ENCODE measurements around the gene CHD6.
"Not testable (repeated sequence)": the region's sequence is repeated elsewhere in the genome, so short reads cannot be mapped to it uniquely, and the experiment has no call there.

The CHD6 gene

DNA sequence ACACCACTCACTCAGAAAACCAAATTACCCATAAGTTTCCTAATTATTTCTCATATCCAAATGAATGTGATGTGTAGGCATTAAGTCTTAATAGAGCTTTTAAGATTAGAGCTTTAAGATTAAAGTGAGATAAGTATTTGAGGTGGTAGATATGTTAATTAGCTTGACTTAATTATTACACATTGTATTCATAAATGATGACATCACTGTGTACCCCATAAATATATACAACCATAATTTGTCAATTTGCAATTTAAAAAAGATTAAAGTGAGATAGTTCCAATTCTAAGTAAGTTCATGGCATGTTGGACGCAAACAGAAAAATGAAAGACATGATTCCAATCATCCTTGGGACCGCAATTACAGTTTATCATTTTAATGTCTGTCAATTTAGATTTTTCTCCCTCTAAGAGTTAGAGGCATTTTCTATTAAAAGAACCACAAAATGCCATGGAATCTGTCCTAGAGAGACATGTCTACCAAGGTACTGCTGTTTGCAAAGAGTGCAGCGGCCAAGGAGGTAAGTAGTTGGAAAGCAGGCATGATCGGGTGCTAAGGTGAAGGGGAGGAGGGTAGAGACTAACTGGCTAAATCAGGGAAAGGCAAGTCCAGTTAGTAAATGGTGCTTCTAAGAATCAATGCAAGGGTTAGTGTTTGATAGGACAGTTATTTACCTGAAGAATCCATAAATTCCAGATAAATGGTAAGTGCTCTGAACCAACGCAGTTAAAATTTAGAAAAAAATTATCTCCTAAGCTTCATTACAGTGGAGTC lies 65.7 kb downstream of the CHD6 start:
- TF ChIP-seq POLR2A (IDR thresholded peaks at IDR 0.05; ENCODE audit: low read depth, low read length) (no peak), TAF1 (IDR thresholded peaks at IDR 0.05; ENCODE audit: borderline replicate concordance, low read depth, low read length) (no peak), POLR2AphosphoS5 (IDR thresholded peaks at IDR 0.05; ENCODE audit: low read depth, low read length) (no peak)
- DNase-seq (ENCODE audit: insufficient read length): no peak
- no peak for FAIRE-seq

DNA sequence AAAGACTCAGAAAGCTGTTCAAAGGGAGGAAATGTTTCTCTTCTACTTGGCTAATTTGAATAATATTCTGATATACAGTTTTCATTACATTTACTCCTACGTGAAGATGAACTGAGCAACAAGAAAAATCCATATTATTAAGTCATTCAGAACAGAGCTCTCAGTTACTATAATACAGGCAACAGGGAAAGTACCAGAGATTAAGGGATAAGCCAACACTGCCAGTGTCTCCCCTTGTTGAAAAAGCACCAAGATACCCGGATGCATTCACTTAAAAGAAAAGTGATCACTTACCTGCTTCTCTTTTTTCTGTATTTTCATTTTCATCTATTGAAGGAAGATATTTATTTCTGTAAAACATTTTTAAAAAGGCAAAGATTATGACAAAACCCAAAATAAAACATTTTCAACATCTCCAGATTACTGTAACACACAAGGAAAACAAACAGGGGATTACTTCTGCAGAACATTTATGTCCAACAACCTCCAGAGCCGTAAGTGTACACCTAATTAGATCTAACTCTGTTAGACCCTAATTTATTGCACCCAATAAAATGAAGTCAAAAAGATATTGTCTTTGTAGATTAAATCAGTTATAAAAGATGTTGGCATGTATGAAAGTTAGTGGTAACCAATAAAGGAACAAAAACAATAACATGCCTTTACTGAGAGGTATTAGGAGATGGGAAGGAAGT lies 67.0 kb downstream of the CHD6 start:
- DNase-seq (ENCODE audit: insufficient read length) (no peak), FAIRE-seq (no peak)
- TF ChIP-seq POLR2AphosphoS5 (IDR thresholded peaks at IDR 0.05; ENCODE audit: low read depth, low read length) (no peak), POLR2A (IDR thresholded peaks at IDR 0.05; ENCODE audit: low read depth, low read length) (no peak), TAF1 (IDR thresholded peaks at IDR 0.05; ENCODE audit: borderline replicate concordance, low read depth, low read length) (no peak)

DNA sequence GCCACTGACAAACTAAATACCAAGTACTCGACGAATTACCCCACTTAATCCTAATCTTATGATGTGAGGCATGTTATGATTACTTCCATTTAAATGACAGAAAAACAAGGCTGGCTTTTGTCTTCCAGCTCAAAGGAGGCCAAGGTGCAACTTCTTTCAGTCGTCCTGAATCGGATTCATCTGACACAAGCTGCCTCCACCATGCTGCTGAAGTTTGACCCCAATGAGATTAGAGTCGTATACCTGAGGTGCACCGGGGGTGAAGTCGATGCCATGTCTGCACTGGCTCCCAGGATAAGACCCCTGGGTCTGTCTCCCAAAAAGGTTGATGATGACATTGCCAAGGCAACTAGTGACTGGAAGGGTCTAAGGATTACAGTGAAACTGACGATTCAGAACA lies 71.0 kb downstream of the CHD6 start:
- DNase-seq (ENCODE audit: insufficient read length): no peak
- FAIRE-seq: no peak
- TF ChIP-seq POLR2A (IDR thresholded peaks at IDR 0.05; ENCODE audit: low read depth, low read length) (no peak), TAF1 (IDR thresholded peaks at IDR 0.05; ENCODE audit: borderline replicate concordance, low read depth, low read length) (no peak), POLR2AphosphoS5 (IDR thresholded peaks at IDR 0.05; ENCODE audit: low read depth, low read length) (no peak)

DNA sequence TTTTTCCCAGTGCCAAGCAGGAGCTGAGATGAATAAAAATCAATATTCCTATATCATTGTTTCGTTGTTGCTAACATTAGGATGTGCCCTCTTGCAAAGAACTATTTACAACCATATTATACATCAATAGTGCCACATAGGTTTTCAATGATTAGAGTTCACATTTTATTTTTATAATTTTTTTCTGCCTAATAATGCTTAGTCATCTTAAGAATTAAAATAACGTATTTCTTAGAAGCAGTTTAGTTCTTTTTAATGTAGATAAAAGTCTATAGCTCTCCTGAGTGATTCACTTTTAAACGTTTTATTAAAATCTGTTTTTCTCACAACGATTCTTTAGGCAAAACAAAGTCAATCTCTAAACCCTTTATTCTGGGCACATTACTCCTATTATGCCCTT lies 71.6 kb downstream of the CHD6 start:
- TF ChIP-seq POLR2A (IDR thresholded peaks at IDR 0.05; ENCODE audit: low read depth, low read length): no peak
- no peak for TF ChIP-seq TAF1 (IDR thresholded peaks at IDR 0.05; ENCODE audit: borderline replicate concordance, low read depth, low read length)
- TF ChIP-seq POLR2AphosphoS5 (IDR thresholded peaks at IDR 0.05; ENCODE audit: low read depth, low read length): no peak
- FAIRE-seq (no peak), DNase-seq (ENCODE audit: insufficient read length) (no peak)

DNA sequence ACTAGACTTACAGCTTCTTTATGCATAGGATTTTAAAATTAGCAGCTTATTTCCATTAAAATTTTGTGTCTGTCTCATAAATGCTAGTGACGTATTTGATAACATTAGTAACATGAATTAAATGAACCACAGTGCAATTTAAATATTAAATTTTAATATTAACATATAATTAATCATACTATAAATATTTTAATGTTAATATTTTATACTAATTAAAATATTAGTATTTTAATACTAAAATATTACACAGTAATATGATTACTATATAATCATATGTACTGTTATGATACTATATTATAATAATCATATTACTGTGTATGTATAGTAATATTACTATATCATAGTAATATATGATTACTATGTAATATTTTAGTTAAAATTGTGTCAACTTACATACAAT lies 73.7 kb downstream of the CHD6 start:
- TF ChIP-seq POLR2A (IDR thresholded peaks at IDR 0.05; ENCODE audit: low read depth, low read length) (no peak), TAF1 (IDR thresholded peaks at IDR 0.05; ENCODE audit: borderline replicate concordance, low read depth, low read length) (no peak)
- DNase-seq (ENCODE audit: insufficient read length) (no peak), FAIRE-seq (no peak)

DNA sequence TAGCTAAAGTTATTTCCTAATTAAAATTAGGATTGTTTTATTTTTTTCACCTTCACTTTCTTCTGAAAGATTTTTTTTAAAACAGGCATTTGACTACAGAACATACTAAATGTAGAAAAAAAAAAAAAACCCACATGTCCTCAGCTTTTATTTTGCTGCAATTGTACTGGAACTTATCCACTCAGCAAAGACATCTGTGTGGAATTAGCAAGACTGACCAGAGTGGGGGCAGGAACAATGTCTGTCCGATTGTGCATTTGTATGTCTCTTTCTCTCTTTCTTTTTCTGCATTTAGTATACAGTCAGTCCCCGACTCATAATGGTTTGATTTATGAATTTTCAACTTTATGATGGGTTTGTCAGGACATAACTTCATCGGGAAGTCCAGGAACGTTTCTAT lies 77.3 kb downstream of the CHD6 start:
- no peak for TF ChIP-seq POLR2A (IDR thresholded peaks at IDR 0.05; ENCODE audit: low read depth, low read length)
- FAIRE-seq (no peak), DNase-seq (ENCODE audit: insufficient read length) (no peak)

DNA sequence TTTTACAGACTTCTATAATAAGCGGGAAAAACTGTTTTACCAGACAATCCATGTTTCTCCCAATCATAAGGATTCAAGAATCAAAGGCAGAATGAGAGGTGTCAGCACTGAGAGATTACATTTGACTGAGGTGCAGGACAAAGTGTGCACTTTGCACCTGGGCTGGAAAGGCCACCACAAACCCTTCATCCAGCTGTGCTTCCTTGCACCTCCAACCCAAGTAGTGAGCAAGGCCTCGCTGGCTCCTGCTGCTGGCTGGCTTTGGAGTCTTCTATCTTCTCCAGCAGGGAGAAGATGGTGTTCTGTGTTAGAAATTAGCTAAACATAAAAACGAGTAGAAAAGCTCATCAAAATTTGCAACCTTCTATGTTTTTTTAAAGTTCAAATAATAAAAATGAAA lies 77.7 kb downstream of the CHD6 start:
- TF ChIP-seq POLR2AphosphoS5 (IDR thresholded peaks at IDR 0.05; ENCODE audit: low read depth, low read length): no peak
- TF ChIP-seq POLR2A (IDR thresholded peaks at IDR 0.05; ENCODE audit: low read depth, low read length): no peak
- no peak for FAIRE-seq
- DNase-seq (ENCODE audit: insufficient read length): no peak

DNA sequence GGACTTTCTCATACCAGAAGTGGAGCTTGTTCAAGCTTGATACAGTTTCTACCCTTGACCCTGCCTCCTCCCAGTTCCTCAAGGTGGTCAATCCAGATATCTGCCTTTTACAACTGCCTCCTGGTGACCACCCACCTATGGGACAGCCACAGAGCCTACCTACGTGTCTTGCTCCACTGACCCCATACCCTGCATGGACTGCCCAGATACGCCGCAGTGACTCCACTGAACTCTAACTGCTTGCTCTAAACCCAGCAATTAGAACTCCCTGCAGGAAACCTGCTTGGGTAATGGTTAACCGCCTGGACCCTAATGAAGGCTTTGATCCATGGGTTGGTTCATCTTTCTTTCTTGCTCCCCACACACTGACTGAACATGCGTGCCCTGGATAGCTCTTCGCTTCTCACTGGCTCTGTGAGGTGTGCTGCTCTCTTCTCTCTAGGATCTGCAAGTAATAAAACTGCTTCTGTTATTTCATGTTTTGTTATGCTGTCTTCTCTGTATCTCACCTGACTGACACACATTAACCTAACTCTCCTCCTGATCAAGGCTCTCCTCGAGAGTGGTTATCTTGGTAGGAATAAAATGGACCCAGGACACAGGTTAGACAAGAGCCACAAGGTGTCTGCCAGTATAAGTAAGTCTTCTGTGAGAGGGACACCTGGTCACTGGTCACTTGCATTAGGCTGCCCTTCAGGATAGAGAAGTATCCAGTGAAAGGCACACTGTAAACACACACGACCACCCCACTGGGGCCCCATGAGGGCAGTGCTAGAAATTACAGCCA lies 79.2 kb downstream of the CHD6 start:
- FAIRE-seq (no peak), DNase-seq (ENCODE audit: insufficient read length) (no peak)
- TF ChIP-seq POLR2A (IDR thresholded peaks at IDR 0.05; ENCODE audit: low read depth, low read length) (no peak), POLR2AphosphoS5 (IDR thresholded peaks at IDR 0.05; ENCODE audit: low read depth, low read length) (no peak), TAF1 (IDR thresholded peaks at IDR 0.05; ENCODE audit: borderline replicate concordance, low read depth, low read length) (no peak)

DNA sequence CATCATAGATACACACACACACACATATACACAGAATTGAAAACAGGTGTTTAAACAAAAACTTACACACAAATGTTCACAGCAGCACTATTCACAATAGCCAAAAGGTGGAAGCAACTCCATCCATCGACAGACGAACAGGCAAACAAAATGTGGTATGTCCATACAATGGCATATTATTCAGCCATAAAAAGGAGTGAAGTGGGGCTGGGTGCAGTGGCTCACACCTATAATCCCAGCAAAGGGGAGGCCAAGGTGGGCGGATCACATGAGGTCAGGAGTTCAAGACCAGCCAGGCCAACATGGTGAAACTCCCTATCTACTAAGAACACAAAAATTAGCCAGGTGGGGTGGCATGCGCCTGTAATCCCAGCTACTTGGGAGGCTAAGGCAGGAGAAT lies 80.3 kb downstream of the CHD6 start:
- no peak for DNase-seq (ENCODE audit: insufficient read length)
- TF ChIP-seq POLR2A (IDR thresholded peaks at IDR 0.05; ENCODE audit: low read depth, low read length): no peak
- no peak for TF ChIP-seq POLR2AphosphoS5 (IDR thresholded peaks at IDR 0.05; ENCODE audit: low read depth, low read length)
- TF ChIP-seq TAF1 (IDR thresholded peaks at IDR 0.05; ENCODE audit: borderline replicate concordance, low read depth, low read length): no peak
- no peak for FAIRE-seq

DNA sequence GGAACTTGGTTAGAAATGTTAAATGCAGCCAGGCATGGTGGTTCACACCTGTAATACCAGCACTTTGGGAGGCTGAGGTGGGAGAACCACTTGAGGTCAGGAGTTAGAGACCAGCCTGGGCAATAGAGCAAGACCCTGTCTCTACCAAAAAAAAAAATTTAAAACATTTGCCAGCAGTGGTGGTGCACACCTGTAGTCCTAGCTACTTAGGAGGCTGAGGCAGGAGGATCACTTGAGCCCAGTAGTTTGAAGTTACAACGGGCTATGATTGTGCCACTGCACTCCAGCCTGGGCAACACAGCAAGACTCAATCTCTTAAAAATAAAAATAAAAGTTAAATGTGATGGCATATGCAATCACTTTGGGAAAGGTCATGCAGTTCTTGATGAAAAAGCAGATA lies 82.6 kb downstream of the CHD6 start:
- FAIRE-seq; DNase-seq (ENCODE audit: insufficient read length): not testable (repeated sequence)

DNA sequence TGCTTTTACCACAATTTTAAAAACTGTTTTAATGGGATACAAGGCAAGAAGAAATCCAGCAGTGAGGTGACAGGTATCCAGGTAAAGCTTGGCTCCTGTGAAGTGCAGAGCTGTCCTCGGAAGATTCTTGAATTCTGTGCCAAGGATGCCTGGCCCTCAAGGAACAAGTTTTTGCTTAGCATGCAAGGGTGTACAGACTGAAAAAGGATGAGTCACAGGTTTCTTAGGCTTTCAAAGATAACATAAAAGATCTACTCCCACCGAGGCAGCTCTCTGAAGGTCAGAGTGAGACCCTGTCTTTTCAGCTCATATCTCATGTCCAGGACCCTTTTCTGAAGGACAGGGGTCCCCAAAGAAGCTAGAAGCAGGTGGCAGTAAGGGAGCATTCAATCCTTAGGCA lies 83.3 kb downstream of the CHD6 start:
- no peak for FAIRE-seq
- no peak for DNase-seq (ENCODE audit: insufficient read length)
- no peak for TF ChIP-seq POLR2AphosphoS5 (IDR thresholded peaks at IDR 0.05; ENCODE audit: low read depth, low read length)
- no peak for TF ChIP-seq TAF1 (IDR thresholded peaks at IDR 0.05; ENCODE audit: borderline replicate concordance, low read depth, low read length)
- no peak for TF ChIP-seq POLR2A (IDR thresholded peaks at IDR 0.05; ENCODE audit: low read depth, low read length)

DNA sequence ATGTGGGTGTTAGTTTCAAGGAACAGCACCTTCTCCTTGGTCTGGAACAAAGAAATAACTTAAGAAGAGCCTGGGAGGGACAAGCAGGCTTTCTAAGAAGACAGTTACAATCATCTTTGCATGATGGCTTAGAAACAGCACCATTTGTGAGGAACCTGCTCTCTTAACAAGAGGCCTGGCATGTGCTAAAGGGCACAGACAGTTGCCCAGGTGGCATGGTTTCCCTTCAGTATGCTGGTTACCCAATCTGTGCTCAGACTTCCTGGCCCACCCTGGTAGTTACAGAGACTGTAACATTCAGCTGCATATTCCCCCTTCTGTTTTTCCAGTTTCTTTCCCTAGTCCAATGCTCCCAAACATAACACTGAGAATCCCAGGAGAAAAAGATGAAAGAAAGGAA lies 84.0 kb downstream of the CHD6 start:
- TF ChIP-seq POLR2A (IDR thresholded peaks at IDR 0.05; ENCODE audit: low read depth, low read length): no peak
- TF ChIP-seq POLR2AphosphoS5 (IDR thresholded peaks at IDR 0.05; ENCODE audit: low read depth, low read length): no peak
- TF ChIP-seq TAF1 (IDR thresholded peaks at IDR 0.05; ENCODE audit: borderline replicate concordance, low read depth, low read length): no peak
- DNase-seq (ENCODE audit: insufficient read length): no peak
- FAIRE-seq: no peak

Data from GM12892 (cell line).